Aorta (tissue), 5 donors: ENCODE measurements around the gene JARID2. TPM values are rescaled to one million over a fixed set of nuclear protein-coding genes. Genes with fewer than 3 reads are reported as not detected.

Source experiments
- ATAC-seq: fragments of 200-7000 bp; cut with Tn5 transposase; one replicate; pipeline ENCODE4 v1.9.1; 2022; ENCODE audit warnings: moderate library complexity; ENCODE audit not compliant: low FRiP score
- DNase-seq, 2 donors: peaks; one replicate each; pipeline ENCODE4 v3.0.0-alpha.2; 2020
- H3K27ac ChIP-seq, 2 donors: one replicate each; pipeline ENCODE4 v1.5.1; 2013; ENCODE audit warnings: low read length in 2 of 2, mild to moderate bottlenecking in 2 of 2, moderate library complexity in 2 of 2, control low read depth in 1 of 2, inconsistent platforms in 1 of 2, low read depth in 1 of 2
- H3K27me3 ChIP-seq, 2 donors: one replicate each; pipeline ENCODE4 v1.6.1; 2013; ENCODE audit warnings: control low read depth in 1 of 2, low read length in 1 of 2, mild to moderate bottlenecking in 1 of 2, moderate library complexity in 1 of 2; ENCODE audit not compliant: insufficient read depth in 2 of 2, control insufficient read depth in 1 of 2
- H3K36me3 ChIP-seq, 2 donors: one replicate each; pipeline ENCODE4 v1.6.1; 2013; ENCODE audit warnings: control low read depth in 1 of 2, low read length in 1 of 2, mild to moderate bottlenecking in 1 of 2; ENCODE audit not compliant: insufficient read depth in 2 of 2, control insufficient read depth in 1 of 2
- H3K4me1 ChIP-seq, 2 donors: one replicate each; pipeline ENCODE4 v1.6.1; 2013; ENCODE audit warnings: low read length in 2 of 2, control low read depth in 1 of 2, mild to moderate bottlenecking in 1 of 2, moderate library complexity in 1 of 2; ENCODE audit not compliant: insufficient read depth in 2 of 2, control insufficient read depth in 1 of 2
- H3K4me3 ChIP-seq, 2 donors: one replicate each; pipeline ENCODE4 v1.5.1; 2013; ENCODE audit warnings: low read length in 2 of 2, control low read depth in 1 of 2, mild to moderate bottlenecking in 1 of 2
- H3K9me3 ChIP-seq: one replicate; pipeline ENCODE4 v1.6.1; 2013; ENCODE audit warnings: mild to moderate bottlenecking, low read length; ENCODE audit not compliant: control insufficient read depth
- WGBS, 2 donors: extraction: QIAGEN DNeasy Blood & Tissue Kit; methylation state at CpG; one replicate each; pipeline ENCODE4 v1.1.7; 2013; 5-methylcytosine and 5-hydroxymethylcytosine counted together
- intact Hi-C, 2 donors: fragments of 100-400 bp; cut with DNase I; formaldehyde crosslinking; loops; one replicate each; pipeline versions ENCODE4 v1.14.2 to v1.15.0; 2022
- polyA plus RNA-seq, 2 donors: library from polyadenylated mRNA; stranded (reverse); fragments of 200-250 nt; gene quantifications; one replicate each; pipeline ENCODE4 v1.2.3, GENCODE V29; 2013
- total RNA-seq, 2 donors: library from RNA; stranded (reverse); fragmentation: NEBNext Ultra II Directional; extraction: Animal tissue kit (Norgen Biotek cat#: 25700); gene quantifications; one replicate each; pipeline ENCODE4 v1.2.1, GENCODE V29; 2021
- donor health status: healthy with polysubstance abuse.
- donor health status: Bipolar disorder and iron deficiency.
- donor health status: DM: no; HTN: no; CAD: no.
- donor health status: DM: no; HTN: no; CAD: no.
- donor health status: DM: yes; HTN: yes; CAD: no.

The JARID2 gene
- total and polyA plus RNA-seq, 4 donors: 0.88 to 13.0 (median 7.1) TPM

- intact Hi-C loops: no loop called here
- no peak overlapping the region for H3K4me3 ChIP-seq
- ATAC-seq: no peak
- no peak overlapping the region for H3K27ac ChIP-seq
- no peaks in the 10 kb centered on the region for H3K9me3 ChIP-seq
- no peak for DNase-seq
- no peaks in the 10 kb centered on the region for H3K27me3 ChIP-seq
- H3K4me1 ChIP-seq: peaks cover 0 to 4% of the 10 kb centered on the region in 2 donors
- H3K36me3 ChIP-seq: no peaks in the 10 kb centered on the region
- WGBS, 2 donors: 97% methylated on average over 6 of the region's 6 CpGs
Observed at GRCh38 chr6:15403094-15403755, 157.4 kb downstream of the JARID2 start.

- ATAC-seq (no peak), DNase-seq (no peak)
- intact Hi-C loops: no loop called here
- no peak overlapping the region for H3K27ac ChIP-seq
- H3K9me3 ChIP-seq: no peaks in the 10 kb centered on the region
- H3K4me3 ChIP-seq: no peak overlapping the region
- peaks cover 1 to 4% of the 10 kb centered on the region in 2 donors for H3K4me1 ChIP-seq
- no peaks in the 10 kb centered on the region for H3K36me3 ChIP-seq
- no peaks in the 10 kb centered on the region for H3K27me3 ChIP-seq
Observed at GRCh38 chr6:15404685-15404980, 158.8 kb downstream of the JARID2 start.

GRCh38 chr6:15405129-15406068, 159.5 kb downstream of the JARID2 start:
- peaks cover 1 to 4% of the 10 kb centered on the region in 2 donors for H3K4me1 ChIP-seq
- no peak for ATAC-seq
- 91 to 92% methylated on average over 11 of the region's 11 CpGs for WGBS, 2 donors
- H3K4me3 ChIP-seq: no peak overlapping the region
- H3K36me3 ChIP-seq: no peaks in the 10 kb centered on the region
- no peaks in the 10 kb centered on the region for H3K27me3 ChIP-seq
- no peaks in the 10 kb centered on the region for H3K9me3 ChIP-seq
- intact Hi-C loops: no loop called here
- DNase-seq: no peak
- H3K27ac ChIP-seq: no peak overlapping the region

- DNase-seq (no peak), ATAC-seq (no peak)
- Histone ChIP-seq H3K9me3 (no peaks in the 10 kb centered on the region), H3K27me3 (no peaks in the 10 kb centered on the region), H3K27ac (no peak overlapping the region), H3K36me3 (no peaks in the 10 kb centered on the region), H3K4me1 (peaks cover 1 to 4% of the 10 kb centered on the region in 2 donors), H3K4me3 (no peak overlapping the region)
- intact Hi-C loops: no loop called here
- WGBS, 2 donors: 47 to 49% methylated on average over 1 of the region's 1 CpG
Observed at GRCh38 chr6:15406452-15406851, 160.6 kb downstream of the JARID2 start.

GRCh38 chr6:15408008-15408407, 162.1 kb downstream of the JARID2 start:
- WGBS, 2 donors: 96 to 98% methylated on average over 6 of the region's 6 CpGs
- Histone ChIP-seq H3K36me3 (no peaks in the 10 kb centered on the region), H3K4me1 (peaks cover 1 to 4% of the 10 kb centered on the region in 2 donors), H3K27me3 (no peaks in the 10 kb centered on the region), H3K9me3 (no peaks in the 10 kb centered on the region), H3K4me3 (no peak overlapping the region), H3K27ac (no peak overlapping the region)
- no peak for DNase-seq
- ATAC-seq: no peak
- intact Hi-C loops: no loop called here

- Histone ChIP-seq H3K4me1 (peaks cover 1 to 4% of the 10 kb centered on the region in 2 donors), H3K36me3 (no peaks in the 10 kb centered on the region), H3K4me3 (no peak overlapping the region), H3K27me3 (no peaks in the 10 kb centered on the region), H3K9me3 (no peaks in the 10 kb centered on the region), H3K27ac (no peak overlapping the region)
- intact Hi-C loops: no loop called here
- 82 to 87% methylated on average over 3 of the region's 3 CpGs for WGBS, 2 donors
- ATAC-seq: no peak
- no peak for DNase-seq
Observed at GRCh38 chr6:15408758-15409157, 162.9 kb downstream of the JARID2 start.

- no peak for DNase-seq
- 87 to 89% methylated on average over 6 of the region's 6 CpGs for WGBS, 2 donors
- intact Hi-C loops: no loop called here
- Histone ChIP-seq H3K9me3 (no peaks in the 10 kb centered on the region), H3K4me1 (peaks cover 1 to 2% of the 10 kb centered on the region in 2 donors), H3K27ac (no peak overlapping the region), H3K27me3 (no peaks in the 10 kb centered on the region), H3K36me3 (no peaks in the 10 kb centered on the region), H3K4me3 (no peak overlapping the region)
- no peak for ATAC-seq
Observed at GRCh38 chr6:15409301-15410125, 163.6 kb downstream of the JARID2 start.

- no peak overlapping the region for H3K4me3 ChIP-seq
- H3K36me3 ChIP-seq: no peaks in the 10 kb centered on the region
- ATAC-seq (no peak), DNase-seq (no peak)
- 92 to 95% methylated on average over 5 of the region's 5 CpGs for WGBS, 2 donors
- no peaks in the 10 kb centered on the region for H3K9me3 ChIP-seq
- H3K4me1 ChIP-seq: peaks cover 0 to 1% of the 10 kb centered on the region in 2 donors
- no peaks in the 10 kb centered on the region for H3K27me3 ChIP-seq
- intact Hi-C loops: no loop called here
- no peak overlapping the region for H3K27ac ChIP-seq
Observed at GRCh38 chr6:15410126-15410391, 164.2 kb downstream of the JARID2 start.
